ENCODE results near the gene TMPRSS7. TPM values are rescaled to one million over a fixed set of nuclear protein-coding genes. Genes with fewer than 3 reads are reported as not detected.

TMPRSS7 gene
- total RNA-seq, 2 donors from 2014 or later: 0.11 TPM; not detected in 1

DNA sequence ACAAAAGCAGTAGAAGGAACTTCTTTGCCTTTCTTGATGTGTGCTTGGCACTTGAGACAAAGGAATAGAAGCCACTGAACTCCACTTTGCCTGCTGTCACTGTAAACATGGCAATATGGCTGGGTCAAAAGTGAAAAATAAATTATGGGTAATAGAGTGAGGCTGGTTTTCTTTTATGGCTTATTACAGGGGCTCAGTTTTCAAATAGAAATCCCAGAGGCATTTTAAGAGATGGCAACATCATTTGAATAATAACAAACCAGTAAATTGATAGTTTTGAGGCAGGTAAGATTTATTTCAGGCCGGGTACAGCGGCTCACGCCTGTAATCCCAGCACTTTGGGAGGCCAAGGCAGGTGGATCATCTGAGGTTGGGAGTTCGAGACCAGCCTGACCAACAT is 54.4 kb downstream of the TMPRSS7 start:
- DNase-seq (no peak), ATAC-seq (no peak)
- intact Hi-C loops (cut with DNase I, micrococcal nuclease): no loop called here

DNA sequence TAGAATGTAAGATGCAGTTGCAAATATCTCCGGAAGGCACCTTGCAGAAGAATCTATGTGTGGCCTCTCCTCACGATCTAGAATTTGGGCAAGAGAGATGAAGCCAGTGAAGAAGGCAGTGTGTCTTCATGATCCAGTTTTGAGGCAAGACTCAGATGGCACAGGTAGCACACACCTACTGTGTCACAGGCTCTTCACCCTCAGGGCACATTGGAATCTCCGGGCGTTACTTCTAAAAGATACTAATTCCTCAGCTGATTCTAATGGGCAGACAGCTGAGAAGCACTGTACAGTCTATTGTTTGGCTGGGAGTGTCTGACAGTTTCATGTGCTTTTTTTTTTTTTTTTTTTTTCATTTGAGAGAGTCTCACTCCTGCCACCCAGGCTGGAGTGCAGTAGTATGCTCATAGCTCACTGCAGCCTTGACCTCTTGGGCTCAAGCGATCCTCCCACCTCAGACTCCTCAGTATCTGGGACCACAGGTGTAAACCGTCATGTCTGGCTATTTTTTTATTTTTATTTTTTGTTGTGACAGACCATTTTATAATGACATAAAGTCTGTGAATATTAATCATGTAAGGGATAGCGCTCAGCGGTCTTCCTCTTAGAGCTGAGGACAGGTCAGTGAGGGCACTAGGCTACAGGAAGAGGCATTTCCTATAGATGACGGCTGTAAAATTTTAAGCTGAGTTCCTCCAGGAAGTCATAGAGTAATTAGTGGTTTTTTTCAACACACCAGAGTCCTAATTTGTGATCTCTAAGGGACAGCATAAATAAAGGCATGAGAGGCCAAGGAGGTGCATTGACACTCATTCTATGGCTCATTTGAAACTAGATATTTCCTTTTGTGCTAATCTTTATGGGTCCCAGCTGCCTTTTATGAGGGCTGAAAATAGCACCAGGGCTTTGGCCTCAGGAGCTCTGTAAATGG is 55.7 kb downstream of the TMPRSS7 start:
- ATAC-seq (peak; percentile 40), DNase-seq (no peak)
- intact Hi-C loops (cut with DNase I, micrococcal nuclease): no loop called here

- ATAC-seq (peak; percentile 44), DNase-seq (peak in 1 of 2 donors; percentile 49)
- intact Hi-C loops (cut with DNase I, micrococcal nuclease): no loop called here
Observed at GRCh38 chr3:112090887-112091586, 56.5 kb downstream of the TMPRSS7 start.

- intact Hi-C loops (cut with DNase I, micrococcal nuclease): no loop called here
- ATAC-seq: peak; percentile 54
- DNase-seq: no peak
Observed at GRCh38 chr3:112092496-112093179, 58.1 kb downstream of the TMPRSS7 start.

- ATAC-seq: no peak
- no peak for DNase-seq
- intact Hi-C loops (cut with DNase I, micrococcal nuclease): no loop called here
Observed at GRCh38 chr3:112093180-112093522, 58.6 kb downstream of the TMPRSS7 start.

- ATAC-seq (no peak), DNase-seq (no peak)
- intact Hi-C loops (cut with DNase I, micrococcal nuclease): no loop called here
Observed at GRCh38 chr3:112095731-112096130, 61.2 kb downstream of the TMPRSS7 start.

- DNase-seq: no peak
- intact Hi-C loops (cut with DNase I, micrococcal nuclease): no loop called here
- ATAC-seq: peak; percentile 46
Observed at GRCh38 chr3:112096176-112096575, 61.6 kb downstream of the TMPRSS7 start.

DNA sequence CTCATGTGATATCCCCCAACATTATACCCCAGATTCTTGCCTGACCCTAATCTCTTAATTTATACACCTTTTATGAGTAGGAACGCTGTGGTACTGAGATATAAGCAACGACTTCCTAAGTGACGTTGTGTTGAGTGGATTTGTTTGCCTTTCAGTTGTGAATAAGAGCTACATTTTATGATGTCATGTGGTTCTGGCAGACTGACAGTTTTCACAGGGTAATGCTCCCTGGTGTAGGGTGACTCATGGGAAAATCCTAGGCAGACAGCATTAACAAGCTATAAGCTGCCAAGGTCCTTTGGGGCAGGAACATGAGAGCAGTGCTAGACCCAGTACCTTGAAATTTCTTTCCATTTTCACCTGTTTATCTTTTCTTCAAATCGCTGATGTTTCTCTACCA is 62.8 kb downstream of the TMPRSS7 start:
- ATAC-seq (peak; percentile 91), DNase-seq (peak; percentile 43 to 80)
- intact Hi-C loops (cut with DNase I, micrococcal nuclease): no loop called here

DNA sequence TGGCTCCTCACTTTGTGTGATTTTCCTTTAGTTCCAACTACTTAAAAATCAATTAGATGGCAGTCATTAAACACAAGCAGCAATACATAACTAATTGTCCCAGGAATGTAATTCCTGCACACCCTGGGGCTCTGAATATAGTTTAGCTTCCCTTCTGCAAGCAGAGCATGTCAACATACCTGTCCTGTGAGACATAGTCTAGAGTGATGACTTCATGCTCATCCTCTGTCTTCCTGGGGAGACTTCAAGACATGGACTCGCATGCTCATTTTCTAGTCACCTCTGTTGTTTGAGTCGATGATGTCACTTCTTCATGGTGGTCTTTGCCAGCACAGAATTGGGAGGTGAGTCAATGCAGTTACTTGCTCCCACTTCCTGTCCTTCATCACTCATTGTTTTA is 67.4 kb downstream of the TMPRSS7 start:
- intact Hi-C loops (cut with DNase I, micrococcal nuclease): no loop called here
- DNase-seq (no peak), ATAC-seq (no peak)

GRCh38 chr3:112104774-112105173 is 70.2 kb downstream of the TMPRSS7 start:
- intact Hi-C loops (cut with DNase I, micrococcal nuclease): no loop called here
- DNase-seq (no peak), ATAC-seq (no peak)

DNA sequence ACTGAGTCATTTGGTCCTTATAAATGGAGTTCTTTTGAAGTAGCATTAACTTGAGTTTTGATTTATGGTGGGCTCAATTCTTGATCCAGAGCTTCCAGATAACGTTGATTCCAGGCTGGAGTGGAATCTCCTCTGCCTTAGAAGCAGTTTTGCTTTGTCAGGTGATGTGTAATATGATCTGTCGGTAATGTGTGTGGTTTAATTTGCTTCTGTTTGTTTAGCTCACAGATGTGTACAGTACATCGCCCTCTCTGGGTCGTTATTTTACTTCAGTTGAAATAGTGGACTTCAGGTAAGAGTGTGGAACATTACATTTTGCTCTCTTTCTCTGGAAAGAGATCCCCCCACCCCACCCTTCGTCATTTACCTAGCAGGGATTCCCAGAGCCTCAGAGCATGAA is 74.8 kb downstream of the TMPRSS7 start:
- intact Hi-C loops (cut with DNase I, micrococcal nuclease): no loop called here
- ATAC-seq: peak; percentile 66
- DNase-seq: no peak

- intact Hi-C loops (cut with DNase I, micrococcal nuclease): no loop called here
Observed at GRCh38 chr3:112111785-112112402, 77.4 kb downstream of the TMPRSS7 start.

DNA sequence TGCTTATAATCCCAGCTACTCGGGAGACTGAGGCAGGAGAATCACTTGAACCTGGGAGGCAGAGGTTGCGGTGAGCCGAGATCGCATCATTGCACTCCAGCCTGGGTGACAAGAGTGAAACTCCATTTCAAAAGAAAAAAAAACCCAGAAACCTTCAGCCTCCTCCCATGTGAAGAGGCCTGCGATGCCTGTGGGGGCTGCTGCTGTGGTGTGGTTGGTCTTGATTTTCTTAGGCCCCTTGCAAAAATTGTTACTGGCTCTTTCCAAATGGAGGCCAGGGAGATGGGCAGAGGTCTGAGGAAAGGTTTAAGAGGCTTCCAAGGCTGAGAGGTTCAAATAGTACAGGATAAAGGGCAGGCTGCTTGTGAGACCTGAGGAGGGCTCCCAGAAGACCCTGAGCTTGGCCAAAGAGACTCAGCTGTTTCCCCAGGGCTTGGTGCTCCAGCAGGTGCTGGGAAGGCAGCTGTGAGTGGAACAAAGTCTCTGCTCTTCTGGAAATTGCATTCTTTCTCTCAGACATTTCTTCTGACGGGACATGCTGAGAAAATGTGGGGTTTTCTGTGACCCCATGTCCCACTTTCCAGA is 80.1 kb downstream of the TMPRSS7 start:
- intact Hi-C loops (cut with DNase I, micrococcal nuclease): no loop called here
- no peak for DNase-seq

More at GRCh38 chr3:112111785-112112402, 77.4 kb downstream of the TMPRSS7 start:
- DNase-seq: peak in 1 of 2 donors; percentile 54
- ATAC-seq: peak; percentile 93

GRCh38 chr3:112115161-112115739 is 80.7 kb downstream of the TMPRSS7 start:
- no peak for ATAC-seq
- DNase-seq: no peak
- intact Hi-C loops (cut with DNase I, micrococcal nuclease): no loop called here

More for the DNA sequence above, 80.1 kb downstream of the TMPRSS7 start:
- no peak for ATAC-seq

GRCh38 chr3:112115806-112116383 is 81.4 kb downstream of the TMPRSS7 start:
- ATAC-seq: no peak
- no peak for DNase-seq
- intact Hi-C loops (cut with DNase I, micrococcal nuclease): no loop called here

GRCh38 chr3:112116748-112117186 is 82.2 kb downstream of the TMPRSS7 start:
- ATAC-seq: no peak
- DNase-seq: no peak
- intact Hi-C loops (cut with DNase I, micrococcal nuclease): no loop called here

DNA sequence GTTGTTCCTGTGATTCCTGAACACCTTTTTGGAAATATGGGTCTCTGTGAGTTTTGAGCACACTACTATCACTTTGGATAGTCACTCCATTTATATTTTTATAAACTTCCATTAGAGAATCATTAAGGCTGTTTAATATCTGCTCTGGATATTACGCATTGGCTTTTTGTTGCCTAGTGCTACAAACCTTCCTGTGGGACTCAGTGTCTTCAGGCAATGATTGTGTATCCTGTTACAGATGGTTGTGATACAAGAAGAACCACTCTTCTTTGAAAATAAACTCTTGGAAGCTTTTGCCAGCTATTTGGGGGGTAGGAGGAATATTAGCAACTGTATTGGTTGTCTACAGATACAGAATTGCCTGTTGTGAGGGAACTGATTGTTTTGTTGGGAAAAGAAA is 82.9 kb downstream of the TMPRSS7 start:
- ATAC-seq: no peak
- no peak for DNase-seq
- intact Hi-C loops (cut with DNase I, micrococcal nuclease): no loop called here
